K562 (cell line): ENCODE measurements around the gene GAPDHS. TPM values are rescaled to one million over a fixed set of nuclear protein-coding genes. Genes with fewer than 3 reads are reported as not detected.

Experiments used
- ATAC-seq: fragments of 200-7000 bp; cut with Tn5 transposase; 3 replicates; pipeline ENCODE4 v1.9.1; 2020; ENCODE audit warnings: moderate library complexity
- BruUV-seq: library from RNA; stranded (reverse); fragments of 400-500 nt; replicated peaks from 2 replicates; lab custom pipeline; 2021; lab: Mats Ljungman, UMichigan
- CTCF ChIA-PET: fragments of 300-600 bp; formaldehyde crosslinking; extraction: SDS; loops from one replicate; lab custom pipeline; 2021; ENCODE audit warnings: low intra/inter-chr PET ratio; lab: Yijun Ruan, JAX
- POLR2A ChIA-PET: fragments of 300-600, 350-650 bp; sonication (Branson Sonifier 250); formaldehyde crosslinking; extraction: SDS; loops from one replicate; lab custom pipeline; 2021; ENCODE audit warnings: antibody characterized with exemption, inconsistent platforms; lab: Yijun Ruan, JAX
- DNase-seq, 4 experiments: peaks; one replicate each; pipeline versions ENCODE4 v3.0.0 to v3.0.0-alpha.2; 2011 to 2018; ENCODE audit warnings: low spot score in 3 of 4, mixed read lengths in 3 of 4; ENCODE audit errors: extremely low read depth in 1 of 4
- FAIRE-seq: peaks from 2 replicates; lab custom pipeline; 2011; peaks lifted over from hg19 to GRCh38; lab: Jason Lieb, UNC
- H2AFZ ChIP-seq: 2 replicates; pipeline ENCODE4 v1.6.0; 2011; ENCODE audit warnings: low read depth, low read length, control low read depth, inconsistent platforms
- H3K27ac ChIP-seq: fragments of 200-600 bp; 3 replicates; pipeline ENCODE4 v1.8.0; 2011; ENCODE audit warnings: low read depth, mild to moderate bottlenecking, control low read depth, inconsistent platforms, low read length, moderate library complexity, mixed read lengths; ENCODE audit errors: extremely low read depth
- H3K27me3 ChIP-seq, 2 experiments: fragments of 300-600 bp in 1 of 2; 2 replicates in 1 of 2; 3 replicates in 1 of 2; pipeline versions ENCODE4 v1.6.0 to v1.8.0; 2011; ENCODE audit warnings: inconsistent platforms in 2 of 2, low read length in 2 of 2, mild to moderate bottlenecking in 1 of 2, mixed read lengths in 1 of 2, moderate library complexity in 1 of 2; ENCODE audit not compliant: control insufficient read depth in 2 of 2, insufficient read depth in 2 of 2
- H3K36me3 ChIP-seq: fragments of 300-600 bp; 3 replicates; pipeline ENCODE4 v1.8.0; 2011; ENCODE audit warnings: mild to moderate bottlenecking, low read length, inconsistent platforms; ENCODE audit not compliant: control insufficient read depth, insufficient read depth
- H3K4me1 ChIP-seq, 2 experiments: fragments of 200-600 bp in 1 of 2; replicated peaks in 1 of 2; 2 replicates in 1 of 2; 3 replicates in 1 of 2; pipeline versions ENCODE4 v1.5.1 to v1.8.0; 2011; ENCODE audit warnings: inconsistent platforms in 2 of 2, low read length in 2 of 2, mild to moderate bottlenecking in 1 of 2, mixed read lengths in 1 of 2, moderate library complexity in 1 of 2; ENCODE audit not compliant: control insufficient read depth in 2 of 2, insufficient read depth in 2 of 2
- H3K4me2 ChIP-seq: 2 replicates; pipeline ENCODE4 v1.6.1; 2011; ENCODE audit warnings: low read length, control low read depth, inconsistent platforms, mixed read lengths; ENCODE audit not compliant: insufficient read depth
- H3K4me3 ChIP-seq: fragments of 200-600 bp; sonication (generic), shearing (Covaris generic); 2 replicates; pipeline ENCODE4 v1.5.1; 2016; ENCODE audit warnings: control low read depth, inconsistent platforms
- H3K79me2 ChIP-seq: fragments of 200-600 bp; 3 replicates; pipeline ENCODE4 v1.8.0; 2011; ENCODE audit warnings: low read length, inconsistent platforms; ENCODE audit not compliant: control insufficient read depth, insufficient read depth
- H3K9ac ChIP-seq, 2 experiments: 2 replicates each; pipeline versions ENCODE4 v1.6.0 to v1.6.1; 2011; ENCODE audit warnings: low read depth in 2 of 2, low read length in 2 of 2, control low read depth in 1 of 2, inconsistent platforms in 1 of 2, mild to moderate bottlenecking in 1 of 2, mixed read lengths in 1 of 2; ENCODE audit not compliant: insufficient read depth in 1 of 2
- H3K9me1 ChIP-seq: one replicate; pipeline ENCODE4 v1.6.0; 2011; ENCODE audit warnings: inconsistent platforms, mild to moderate bottlenecking, low read length, moderate library complexity; ENCODE audit not compliant: control insufficient read depth, insufficient read depth
- H3K9me3 ChIP-seq: replicated peaks from 2 replicates; pipeline ENCODE4 v1.5.1; 2011; ENCODE audit warnings: low read depth, low read length, inconsistent platforms; ENCODE audit not compliant: control insufficient read depth, insufficient read depth
- H4K20me1 ChIP-seq: replicated peaks from 2 replicates; pipeline ENCODE4 v1.6.1; 2011; ENCODE audit warnings: low read length, inconsistent platforms, mixed read lengths; ENCODE audit not compliant: control insufficient read depth, insufficient read depth
- BCL6 ChIP-seq: fragments of 250-450 bp; sonication (Bioruptor Pico); IDR thresholded peaks from 2 replicates; pipeline ENCODE4 v1.4.0; 2020
- CCAR2 ChIP-seq: fragments of 200-400 bp; formaldehyde crosslinking; IDR thresholded peaks from 2 replicates; pipeline ENCODE4 v1.6.1; 2017; ENCODE audit warnings: mild to moderate bottlenecking, low read depth, low read length
- ETV5 ChIP-seq: sonication (generic); formaldehyde crosslinking; IDR thresholded peaks from 2 replicates; pipeline ENCODE4 v1.4.0; 2020; ENCODE audit warnings: low read depth, mild to moderate bottlenecking, missing genetic modification reagents
- HNRNPH1 ChIP-seq: fragments of 200-400 bp; formaldehyde crosslinking; optimal IDR thresholded peaks from 2 replicates; pipeline ENCODE3; 2017; ENCODE audit warnings: low read depth, mild to moderate bottlenecking, low read length, moderate library complexity
- KDM4B ChIP-seq, 2 experiments: fragments of 450-650 bp in 1 of 2; sonication (generic) in 1 of 2; IDR thresholded peaks; 2 replicates each; pipeline ENCODE4 v1.6.1; 2016 to 2017; ENCODE audit warnings: borderline replicate concordance in 2 of 2, antibody characterized with exemption in 1 of 2, low read depth in 1 of 2, mild to moderate bottlenecking in 1 of 2
- KLF6 ChIP-seq: fragments of 250-450 bp; sonication (Bioruptor Pico); IDR thresholded peaks from 2 replicates; pipeline ENCODE4 v1.4.0; 2020; ENCODE audit warnings: mild to moderate bottlenecking, moderate library complexity, borderline replicate concordance
- MCM3 ChIP-seq: fragments of 450-650 bp; IDR thresholded peaks from 2 replicates; pipeline ENCODE4 v1.6.1; 2016
- MTA2 ChIP-seq: fragments of 450-650 bp; IDR thresholded peaks from 2 replicates; pipeline ENCODE4 v1.6.1; 2016; ENCODE audit warnings: low read depth
- PRMT5 ChIP-seq: sonication (generic); formaldehyde crosslinking; IDR thresholded peaks from 2 replicates; pipeline ENCODE4 v1.5.0; 2020; ENCODE audit warnings: missing genetic modification reagents
- RFX1 ChIP-seq: fragments of 450-650 bp; IDR thresholded peaks from 2 replicates; pipeline ENCODE4 v1.6.1; 2016; ENCODE audit warnings: mild to moderate bottlenecking, moderate library complexity
- TAF15 ChIP-seq: fragments of 200-400 bp; formaldehyde crosslinking; IDR thresholded peaks from 2 replicates; pipeline ENCODE4 v1.6.1; 2017; ENCODE audit warnings: mild to moderate bottlenecking, low read depth, low read length, moderate library complexity
- TEAD4 ChIP-seq, 2 experiments: sonication (generic) in 1 of 2; formaldehyde crosslinking in 1 of 2; IDR thresholded peaks; 2 replicates each; pipeline versions ENCODE4 v1.6.1 to v1.8.0; 2012 to 2022; ENCODE audit warnings: borderline replicate concordance in 1 of 2, inconsistent platforms in 1 of 2, low read length in 1 of 2, mild to moderate bottlenecking in 1 of 2, missing genetic modification reagents in 1 of 2
- U2AF2 ChIP-seq: fragments of 200-400 bp; formaldehyde crosslinking; optimal IDR thresholded peaks from 2 replicates; pipeline ENCODE3; 2017; ENCODE audit warnings: low read depth, mild to moderate bottlenecking, low read length
- ZBTB1 ChIP-seq: sonication (generic); formaldehyde crosslinking; IDR thresholded peaks from 2 replicates; pipeline ENCODE4 v1.8.1; 2023; ENCODE audit warnings: missing genetic modification reagents, low read depth, mild to moderate bottlenecking, borderline replicate concordance
- ZNF274 ChIP-seq: IDR thresholded peaks from 2 replicates; pipeline ENCODE4 v1.6.1; 2011; ENCODE audit warnings: low read depth, mild to moderate bottlenecking, low read length, moderate library complexity, borderline replicate concordance
- WGBS: fragments of 100-300 bp; shearing (Covaris generic); methylation state at CpG from one replicate; pipeline ENCODE4 v1.1.6; 2016; ENCODE audit warnings: low coverage, mixed read lengths; ENCODE audit not compliant: insufficient coverage; ENCODE audit errors: missing lambda C conversion rate; 5-methylcytosine and 5-hydroxymethylcytosine counted together
- in situ Hi-C: fragments of 300-500 bp; cut with MboI; formaldehyde crosslinking; loops from 4 replicates; pipeline ENCODE4 v1.15.0; 2018; ENCODE audit warnings: inconsistent platforms, mixed read lengths
- intact Hi-C: fragments of 100-400 bp; cut with micrococcal nuclease; formaldehyde crosslinking; loops from 2 replicates; pipeline ENCODE4 v1.14.2; 2022
- polyA plus RNA-seq, 8 experiments: library from polyadenylated mRNA; depleted of rRNA in 4 of 8; stranded (reverse) in 5 of 8; unstranded in 3 of 8; fragments of >200 nt; fragmentation: Nextera tagmentation in 2 of 8; fragmentation: Illumina TruSeq in 1 of 8; extraction: Ambion mirVana in 2 of 8; extraction: Trizol in 1 of 8; gene quantifications; 2 replicates each; pipeline versions ENCODE4 v1.2.1 to v1.2.3, GENCODE V29; 2011 to 2014; ENCODE audit warnings: inconsistent platforms in 1 of 8, missing spikeins in 1 of 8
- total RNA-seq, 7 experiments: library from RNA; depleted of rRNA in 6 of 7; stranded (reverse); fragments of >200 nt in 6 of 7; fragmentation: Illumina TruSeq in 2 of 7; extraction: Trizol in 2 of 7; gene quantifications; 2 replicates each; pipeline versions ENCODE4 v1.2.1 to v1.2.3, GENCODE V29; 2011 to 2021; ENCODE audit warnings: low replicate concordance in 1 of 7
- TF ChIP-seq, protein P1 (sequence below): fragments of 200-800 bp; sonication (Bioruptor generic); IDR thresholded peaks from 2 replicates; pipeline ENCODE4 v1.6.1; 2017; ENCODE audit warnings: missing genetic modification characterization, missing compliant biosample characterization
- TF ChIP-seq, protein P2 (sequence below): sonication (generic); formaldehyde crosslinking; IDR thresholded peaks from 2 replicates; pipeline ENCODE4 v1.8.0; 2022; ENCODE audit warnings: mild to moderate bottlenecking, missing genetic modification reagents
- TF ChIP-seq, protein P3 (sequence below): fragments of 250-450 bp; sonication (Bioruptor Pico); IDR thresholded peaks from 2 replicates; pipeline ENCODE4 v1.4.0; 2020; ENCODE audit warnings: mild to moderate bottlenecking, moderate library complexity, borderline replicate concordance

GAPDHS gene
- total and polyA plus RNA-seq, 9 of the 15 experiments (the other 6 are each of a cell fraction or from before 2014, with no cell fraction given): 0.08 to 0.12 TPM; not detected in 7

DNA sequence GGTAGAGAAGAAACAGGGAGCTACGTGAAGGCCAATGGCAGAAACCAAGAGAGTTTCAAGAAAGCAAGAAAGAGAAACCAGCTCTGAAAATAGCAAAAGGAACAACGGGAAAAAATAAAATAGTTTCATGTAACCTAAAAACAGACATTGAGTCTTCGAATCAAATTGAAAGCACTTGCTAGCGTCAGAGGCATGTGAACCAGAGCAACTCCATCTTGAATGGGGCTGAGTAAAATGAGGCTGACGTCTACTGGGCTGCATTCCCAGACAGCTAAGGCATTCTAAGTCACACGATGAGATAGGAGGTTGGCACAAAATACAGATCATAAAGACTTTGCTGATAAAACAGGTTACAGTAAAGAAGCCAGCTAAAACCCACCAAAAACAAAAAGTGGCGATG lies 45.5 kb downstream of the GAPDHS start (continued):
- TF ChIP-seq, protein P1, sequence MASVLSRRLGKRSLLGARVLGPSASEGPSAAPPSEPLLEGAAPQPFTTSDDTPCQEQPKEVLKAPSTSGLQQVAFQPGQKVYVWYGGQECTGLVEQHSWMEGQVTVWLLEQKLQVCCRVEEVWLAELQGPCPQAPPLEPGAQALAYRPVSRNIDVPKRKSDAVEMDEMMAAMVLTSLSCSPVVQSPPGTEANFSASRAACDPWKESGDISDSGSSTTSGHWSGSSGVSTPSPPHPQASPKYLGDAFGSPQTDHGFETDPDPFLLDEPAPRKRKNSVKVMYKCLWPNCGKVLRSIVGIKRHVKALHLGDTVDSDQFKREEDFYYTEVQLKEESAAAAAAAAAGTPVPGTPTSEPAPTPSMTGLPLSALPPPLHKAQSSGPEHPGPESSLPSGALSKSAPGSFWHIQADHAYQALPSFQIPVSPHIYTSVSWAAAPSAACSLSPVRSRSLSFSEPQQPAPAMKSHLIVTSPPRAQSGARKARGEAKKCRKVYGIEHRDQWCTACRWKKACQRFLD (CRISPR knock-in tag): no peak
- no peak for TF ChIP-seq ETV5 (CRISPR knock-in tag)

DNA sequence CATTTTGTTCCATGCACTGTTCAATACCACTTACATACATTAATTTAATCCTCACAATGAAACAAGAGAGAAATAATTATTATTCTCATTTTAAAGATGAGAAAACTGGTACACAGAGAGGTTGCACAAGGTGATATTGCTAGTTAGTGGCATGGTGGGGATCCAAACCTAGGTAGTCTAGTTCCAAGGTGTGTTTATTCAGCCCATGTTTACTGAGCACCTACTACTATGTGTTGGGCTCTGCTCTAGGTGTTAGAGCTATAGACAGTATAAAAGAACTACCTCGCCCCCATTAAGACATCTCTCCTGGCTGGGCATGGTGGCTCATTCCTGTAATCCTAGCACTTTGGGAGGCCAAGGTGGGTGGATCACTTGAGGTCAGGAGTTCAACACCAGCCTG lies 49.5 kb downstream of the GAPDHS start:
- H3K36me3 ChIP-seq: no peaks in the 10 kb centered on the region
- H3K4me1 ChIP-seq: peaks cover 0 to 6% of the 10 kb centered on the region in 2 experiments; a peak in 3 of 5 replicates
- no peak overlapping the region for H3K4me2 ChIP-seq
- H3K4me3 ChIP-seq: no peak overlapping the region
- no peak for DNase-seq
- intact Hi-C loops (no loop called here), in situ Hi-C loops (no loop called here)
- BruUV-seq: no TSS peak
- POLR2A ChIA-PET: no interaction called here
- H3K9ac ChIP-seq: no peak overlapping the region
- no peaks in the 10 kb centered on the region for H3K9me3 ChIP-seq
- 0% methylated on average over 1 of the region's 1 CpG for WGBS
- H3K27me3 ChIP-seq: peaks cover 4 to 16% of the 10 kb centered on the region in 2 experiments; a peak in 3 of 5 replicates
- no peak for FAIRE-seq
- no peak overlapping the region for H2AFZ ChIP-seq
- H3K27ac ChIP-seq: no peak overlapping the region
- H3K9me1 ChIP-seq: no peaks in the 10 kb centered on the region
- H4K20me1 ChIP-seq: no peaks in the 10 kb centered on the region
- no peaks in the 10 kb centered on the region for H3K79me2 ChIP-seq
- CTCF ChIA-PET: no interaction called here
- no peak for ATAC-seq
- no peak for TF ChIP-seq KDM4B (IDR thresholded peaks at IDR 0.05; ENCODE audit: borderline replicate concordance in 2 of 2, low read depth in 1 of 2)
- TF ChIP-seq, protein P2, sequence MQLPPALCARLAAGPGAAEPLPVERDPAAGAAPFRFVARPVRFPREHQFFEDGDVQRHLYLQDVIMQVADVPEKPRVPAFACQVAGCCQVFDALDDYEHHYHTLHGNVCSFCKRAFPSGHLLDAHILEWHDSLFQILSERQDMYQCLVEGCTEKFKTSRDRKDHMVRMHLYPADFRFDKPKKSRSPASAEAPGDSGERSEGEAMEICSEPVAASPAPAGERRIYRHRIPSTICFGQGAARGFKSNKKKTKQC (CRISPR knock-in tag): no peak
- TF ChIP-seq U2AF2: no peak
- no peak for TF ChIP-seq PRMT5 (CRISPR knock-in tag)
- no peak for TF ChIP-seq MCM3
- no peak for TF ChIP-seq ZBTB1 (CRISPR knock-in tag)
- no peak for TF ChIP-seq HNRNPH1
- no peak for TF ChIP-seq TAF15
- no peak for TF ChIP-seq RFX1
- TF ChIP-seq, protein P3, sequence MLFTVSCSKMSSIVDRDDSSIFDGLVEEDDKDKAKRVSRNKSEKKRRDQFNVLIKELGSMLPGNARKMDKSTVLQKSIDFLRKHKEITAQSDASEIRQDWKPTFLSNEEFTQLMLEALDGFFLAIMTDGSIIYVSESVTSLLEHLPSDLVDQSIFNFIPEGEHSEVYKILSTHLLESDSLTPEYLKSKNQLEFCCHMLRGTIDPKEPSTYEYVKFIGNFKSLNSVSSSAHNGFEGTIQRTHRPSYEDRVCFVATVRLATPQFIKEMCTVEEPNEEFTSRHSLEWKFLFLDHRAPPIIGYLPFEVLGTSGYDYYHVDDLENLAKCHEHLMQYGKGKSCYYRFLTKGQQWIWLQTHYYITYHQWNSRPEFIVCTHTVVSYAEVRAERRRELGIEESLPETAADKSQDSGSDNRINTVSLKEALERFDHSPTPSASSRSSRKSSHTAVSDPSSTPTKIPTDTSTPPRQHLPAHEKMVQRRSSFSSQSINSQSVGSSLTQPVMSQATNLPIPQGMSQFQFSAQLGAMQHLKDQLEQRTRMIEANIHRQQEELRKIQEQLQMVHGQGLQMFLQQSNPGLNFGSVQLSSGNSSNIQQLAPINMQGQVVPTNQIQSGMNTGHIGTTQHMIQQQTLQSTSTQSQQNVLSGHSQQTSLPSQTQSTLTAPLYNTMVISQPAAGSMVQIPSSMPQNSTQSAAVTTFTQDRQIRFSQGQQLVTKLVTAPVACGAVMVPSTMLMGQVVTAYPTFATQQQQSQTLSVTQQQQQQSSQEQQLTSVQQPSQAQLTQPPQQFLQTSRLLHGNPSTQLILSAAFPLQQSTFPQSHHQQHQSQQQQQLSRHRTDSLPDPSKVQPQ (CRISPR knock-in tag): no peak
- TF ChIP-seq TEAD4 (IDR thresholded peaks at IDR 0.05; ENCODE audit: low read length): no peak
- TF ChIP-seq TEAD4 (CRISPR knock-in tag; IDR thresholded peaks at IDR 0.05; ENCODE audit: borderline replicate concordance): no peak
- TF ChIP-seq ZNF274: no peak
- no peak for TF ChIP-seq MTA2
- no peak for TF ChIP-seq KLF6
- TF ChIP-seq BCL6 (CRISPR knock-in tag): no peak
- TF ChIP-seq CCAR2: no peak
